ENCODE measurements around the gene DLGAP1. TPM values are rescaled to one million over a fixed set of nuclear protein-coding genes. Genes with fewer than 3 reads are reported as not detected.

Gene DLGAP1
- total RNA-seq, 1 experiment from 2014 or later = 23.2 TPM

- peaks cover 53 to 55% of the 10 kb centered on the region in 2 experiments for H3K4me1 Mint-ChIP-seq
- no peaks in the 10 kb centered on the region for H3K79me1 ChIP-seq (ENCODE audit: insufficient read depth, low read depth, low read length, poor library complexity, severe bottlenecking)
- no peak overlapping the region for H3K14ac ChIP-seq (ENCODE audit: insufficient read depth, low read length)
- H3K4ac ChIP-seq (ENCODE audit: low read depth, low read length) = no peak overlapping the region
- H3K23me2 ChIP-seq (ENCODE audit: insufficient read length, low read depth, low read length, poor library complexity, severe bottlenecking) = peaks cover 2% of the 10 kb centered on the region
- H3K23ac ChIP-seq (ENCODE audit: insufficient read length, low read depth, low read length) = no peak overlapping the region
- no peak overlapping the region for H3T11ph ChIP-seq (ENCODE audit: low read length)
- no peak overlapping the region for H3K56ac ChIP-seq (ENCODE audit: insufficient read length, low read depth, low read length)
- no peak overlapping the region for H2AFZ ChIP-seq (ENCODE audit: low read length)
- H3K27ac Mint-ChIP-seq = no peak overlapping the region; a peak in 1 of 7 replicates
- H2BK120ac ChIP-seq (ENCODE audit: low read depth, low read length, poor library complexity, severe bottlenecking) = no peak overlapping the region
- TF ChIP-seq CTCF (conservative IDR thresholded peaks at IDR 0.05) = no peak
- H2BK5ac ChIP-seq (ENCODE audit: insufficient read length, low read length) = no peak overlapping the region
- no peak overlapping the region for H3K18ac ChIP-seq (ENCODE audit: insufficient read length, low read depth, low read length)
- H3K27me3 ChIP-seq (ENCODE audit: insufficient read depth, low read length) = peaks cover 9% of the 10 kb centered on the region; the same call in 1 of the 2 replicates
- no peak overlapping the region for H4K8ac ChIP-seq (replicated peaks; ENCODE audit: insufficient read length, low read depth, low read length)
- H2BK20ac ChIP-seq (ENCODE audit: low read depth, low read length, poor library complexity, severe bottlenecking) = no peak overlapping the region
- no peaks in the 10 kb centered on the region for H4K20me1 ChIP-seq (ENCODE audit: control insufficient read depth, insufficient read depth, insufficient read length)
- no CpG with 5 or more reads among the region's 8 CpGs for WGBS (ENCODE audit: extremely low coverage, insufficient read length, low lambda C conversion rate)
- peaks cover 7% of the 10 kb centered on the region; the same call in 1 of the 2 replicates for H3K4me1 ChIP-seq (ENCODE audit: insufficient read depth, low read length)
- no peak overlapping the region for H3K4me2 ChIP-seq (ENCODE audit: insufficient read depth, insufficient read length, low read length)
- no peak overlapping the region for H2BK12ac ChIP-seq (ENCODE audit: insufficient read length, low read depth, low read length)
- no peak overlapping the region for H2BK15ac ChIP-seq (ENCODE audit: low read depth, low read length)
- H3K4me3 Mint-ChIP-seq = no peak overlapping the region
- no peaks in the 10 kb centered on the region for H3K79me2 ChIP-seq (ENCODE audit: insufficient read depth, low read length)
- H3K27ac ChIP-seq (ENCODE audit: insufficient read length, low read depth, low read length) = no peak overlapping the region
- no peak overlapping the region for H2AK5ac ChIP-seq (ENCODE audit: insufficient read length, low read length)
- H4K91ac ChIP-seq (ENCODE audit: insufficient read length, low read depth, low read length) = no peak overlapping the region
- no peak overlapping the region for H4K5ac ChIP-seq (ENCODE audit: insufficient read length, low read depth, low read length)
- no peak overlapping the region for H3K9ac ChIP-seq (ENCODE audit: extremely low read depth, insufficient read length, low read length)
- no peaks in the 10 kb centered on the region for H3K9me3 ChIP-seq (ENCODE audit: control insufficient read depth, low read depth, low read length)
- H3K27me3 Mint-ChIP-seq (ENCODE audit: low read depth) = peaks cover 33% of the 10 kb centered on the region
- peaks cover 3 to 7% (median 6%) of the 10 kb centered on the region in 3 experiments; a peak in 5 of 7 replicates for H3K36me3 Mint-ChIP-seq (ENCODE audit: insufficient read depth in 1 of 3, low read depth in 3 of 3)
- DNase-seq = no peak
- peaks cover 3% of the 10 kb centered on the region in 2 experiments; a peak in 3 of 5 replicates for H3K9me3 Mint-ChIP-seq
Observed at GRCh38 chr18:3590096-3590630, 864.9 kb downstream of the DLGAP1 start.
